Right renal pelvis (tissue), 4 donors: ENCODE measurements around the gene SPATA21. TPM values are rescaled to one million over a fixed set of nuclear protein-coding genes. Genes with fewer than 3 reads are reported as not detected.
"Not testable (repeated sequence)": the region's sequence is repeated elsewhere in the genome, so short reads cannot be mapped to it uniquely, and the experiment has no call there.

ENCODE experiments used
- DNase-seq, 4 donors: peaks; one replicate each; pipeline ENCODE4 v3.0.0-alpha.2; 2013; ENCODE audit warnings: low read depth in 4 of 4, low spot score in 3 of 4, missing footprints in 1 of 4
- polyA plus RNA-seq, 4 donors: library from polyadenylated mRNA; unstranded; fragments of 120-200 nt; gene quantifications; one replicate each; pipeline ENCODE4 v1.2.1, GENCODE V29; 2013; ENCODE audit not compliant: insufficient read length in 4 of 4

SPATA21 gene
- under 1 TPM in 1 of 4 donors, not detected in 3; 0.17 TPM for polyA plus RNA-seq

DNA sequence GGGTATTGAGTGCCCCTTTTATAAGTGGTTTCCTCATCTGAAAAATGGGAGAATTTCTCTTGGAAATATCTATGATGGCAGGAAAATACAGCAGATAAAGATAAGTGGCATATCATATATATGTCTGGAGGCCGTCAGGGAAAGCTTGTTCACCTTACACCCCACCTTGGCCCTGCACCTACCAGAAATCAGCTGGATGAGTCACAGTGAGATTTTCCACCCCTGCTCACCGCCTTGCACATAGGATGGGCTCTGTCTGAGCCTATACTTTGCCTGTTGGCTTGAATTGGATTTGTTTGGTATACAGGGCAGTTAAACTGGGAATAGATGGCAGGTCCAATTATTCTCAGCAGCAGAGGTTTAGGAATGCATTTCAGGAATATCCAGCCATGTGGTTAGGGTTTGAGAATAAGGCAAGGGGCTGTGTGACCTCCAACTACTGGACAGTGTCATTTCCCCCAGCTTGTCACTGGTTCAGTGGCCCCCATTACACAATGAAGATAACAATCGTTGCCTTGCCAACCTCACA lies at the start of gene SPATA21:
TSS of gene SPATA21 (minus strand) at position 479 of the 529 bp plus-strand sequence. CDS start 6,053 bp downstream, outside the sequence.
- DNase-seq: no peak

DNA sequence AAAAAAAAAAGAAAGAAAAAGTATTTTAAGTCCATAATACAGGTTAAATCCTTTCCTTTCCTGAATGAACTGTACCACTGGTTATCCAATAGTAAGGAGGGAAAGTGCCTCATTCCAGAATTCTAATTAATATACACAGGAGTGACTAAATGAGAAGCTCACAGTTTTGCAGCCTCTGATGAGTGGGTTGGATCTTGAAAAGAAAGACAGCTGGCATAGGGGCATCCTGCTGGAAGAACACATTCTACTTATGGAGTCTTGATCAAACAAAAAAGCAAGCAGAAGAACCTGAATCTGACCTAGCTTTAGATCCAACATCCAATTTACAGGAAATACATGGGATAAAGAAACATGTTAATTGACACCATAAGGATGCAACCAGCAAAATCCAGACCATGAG lies 49.8 kb upstream of the SPATA21 start:
- not testable (repeated sequence) for DNase-seq

DNA sequence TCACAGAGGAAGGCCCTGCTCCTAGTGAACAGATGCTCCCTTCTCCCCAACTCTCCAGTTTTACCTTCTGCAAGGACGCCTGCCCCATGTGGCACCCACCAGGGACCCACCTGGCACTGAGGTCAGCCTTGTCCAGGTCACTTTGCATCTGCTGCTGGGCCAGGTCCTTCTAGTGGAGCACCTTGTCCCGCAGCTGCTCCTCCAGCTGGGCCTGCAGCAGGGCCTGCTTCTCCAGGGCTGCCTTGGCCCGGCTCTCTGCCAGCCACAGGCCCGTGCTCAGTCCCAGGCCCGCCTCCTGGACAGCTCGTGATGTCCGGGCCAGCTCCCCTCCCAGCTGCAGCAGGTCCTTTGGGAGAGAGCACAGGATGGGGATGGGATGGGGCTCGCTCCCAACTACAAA lies 49.1 kb upstream of the SPATA21 start:
- DNase-seq: not testable (repeated sequence)

DNA sequence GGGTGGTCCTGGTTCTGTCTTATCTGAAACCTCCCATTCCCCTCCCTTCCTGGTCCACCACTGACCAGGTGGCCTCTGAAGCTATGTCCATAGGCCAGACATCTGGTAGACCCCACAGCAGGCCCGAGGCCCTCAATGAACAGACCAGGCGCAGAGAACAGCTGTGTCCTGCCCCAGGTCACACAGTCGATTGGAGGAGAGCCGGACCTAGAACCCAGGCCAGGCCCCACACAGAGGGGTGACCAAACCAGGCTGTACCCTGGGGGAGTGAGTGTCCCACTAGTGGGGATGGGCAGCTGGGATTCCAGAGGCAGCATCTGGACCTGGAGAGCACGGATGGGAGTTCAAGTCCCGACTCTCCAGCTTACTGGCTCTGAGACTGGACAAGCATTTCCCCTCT lies 47.7 kb upstream of the SPATA21 start:
- no peak for DNase-seq

- DNase-seq: no peak
Observed at GRCh38 chr1:16484501-16484835, 47.2 kb upstream of the SPATA21 start.

GRCh38 chr1:16483639-16484500 lies 46.6 kb upstream of the SPATA21 start:
- DNase-seq: not testable (repeated sequence)

DNA sequence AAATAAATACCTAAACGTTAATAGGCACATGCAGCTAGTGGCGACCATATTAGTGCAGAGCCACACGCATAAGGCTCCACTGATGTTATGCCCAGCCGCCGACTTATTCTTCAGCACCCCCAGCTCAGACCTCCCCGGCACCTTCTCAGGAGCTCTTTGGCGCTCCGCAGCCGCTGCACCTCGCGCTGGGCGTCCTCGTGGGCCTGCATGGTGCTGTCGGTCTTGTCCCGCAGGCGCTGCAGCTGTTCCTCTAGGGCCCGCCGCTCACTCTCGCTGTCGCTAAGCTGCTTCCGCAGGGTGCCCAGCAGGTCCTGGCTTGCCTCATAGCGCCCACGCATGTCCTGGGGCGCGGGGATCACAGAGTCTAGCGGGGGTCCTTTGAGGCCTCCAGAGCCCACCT lies 45.9 kb upstream of the SPATA21 start:
- DNase-seq: not testable (repeated sequence)

GRCh38 chr1:16478091-16478490 lies 40.9 kb upstream of the SPATA21 start:
- no peak for DNase-seq

DNA sequence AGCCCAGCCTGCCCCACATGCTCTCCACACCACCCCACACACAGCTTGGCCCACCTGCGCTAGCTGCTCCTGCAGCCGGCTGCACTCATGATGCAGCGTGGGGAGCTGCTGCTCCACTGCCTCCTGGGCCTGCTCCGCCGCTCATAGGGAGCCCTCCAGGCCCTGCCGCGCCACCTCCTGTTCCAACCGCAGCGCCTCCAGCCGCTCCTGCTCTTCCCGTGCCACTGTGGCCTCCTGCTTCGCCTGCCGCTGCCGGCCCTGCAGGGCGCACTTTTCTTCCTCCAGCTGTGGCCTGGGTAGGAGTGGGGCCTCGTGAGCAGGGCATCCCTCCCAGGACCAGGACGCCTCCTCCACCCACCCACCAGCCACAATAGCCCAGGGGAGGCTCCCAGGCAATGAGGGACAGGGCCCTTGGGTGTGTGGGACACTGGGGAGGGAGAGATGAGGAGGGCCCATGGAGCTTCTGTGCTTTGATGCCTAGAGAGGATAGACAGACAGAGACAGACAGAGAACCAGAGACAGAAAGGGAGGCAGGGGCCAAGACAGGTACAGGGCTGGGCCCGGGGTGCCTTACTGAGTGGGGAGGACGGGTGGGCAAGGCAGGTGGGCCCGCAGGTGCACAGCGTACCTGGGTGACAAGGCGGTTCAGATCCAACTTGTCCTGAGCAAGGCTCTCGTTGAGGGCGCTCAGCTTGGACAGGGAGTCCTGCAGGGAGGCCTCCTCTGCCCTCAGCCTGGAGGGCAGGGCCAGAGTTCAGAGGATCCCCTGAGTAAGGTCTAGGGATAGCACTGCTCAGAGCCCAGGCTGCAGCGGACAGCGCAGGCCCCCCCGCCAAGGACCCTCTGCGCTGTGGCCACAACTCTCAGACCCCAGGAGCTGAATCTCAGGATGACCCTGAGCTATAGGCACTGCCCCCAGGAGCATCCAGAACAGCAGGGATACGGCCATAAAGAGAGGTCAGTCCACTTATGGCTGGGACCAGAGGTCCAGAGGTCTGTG lies 38.8 kb upstream of the SPATA21 start:
- not testable (repeated sequence) for DNase-seq

GRCh38 chr1:16474891-16475290 lies 37.7 kb upstream of the SPATA21 start:
- not testable (repeated sequence) for DNase-seq

DNA sequence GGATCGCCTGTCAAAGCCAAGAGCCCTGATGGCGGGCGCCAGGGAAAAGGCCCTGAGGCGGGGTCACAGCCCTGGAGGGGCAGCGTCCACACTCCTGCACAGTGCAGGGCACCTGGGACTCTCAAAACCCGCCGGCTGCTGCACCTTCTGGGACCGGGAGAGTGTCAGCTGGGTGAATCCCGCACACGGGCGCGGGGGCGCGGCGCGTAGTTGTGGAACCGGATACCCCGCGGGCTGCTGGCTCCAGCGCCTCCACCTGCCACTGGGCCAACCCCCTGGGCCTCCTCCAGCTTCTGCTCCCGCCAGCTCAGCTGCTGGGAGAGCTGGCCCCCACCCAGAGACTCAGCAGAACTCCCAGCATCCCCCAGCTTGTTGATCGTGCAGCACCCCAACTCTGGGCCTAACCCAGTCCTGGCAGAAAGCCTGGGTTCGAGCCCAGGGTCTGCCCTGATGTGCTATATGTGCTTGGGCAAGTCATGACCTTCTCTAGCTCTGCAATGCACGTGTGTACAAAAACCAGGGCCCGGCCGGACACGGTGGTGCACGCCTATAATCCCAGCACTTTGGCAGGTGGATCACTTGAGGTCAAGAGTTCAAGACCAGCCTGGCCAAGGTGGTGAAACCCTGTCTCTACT lies 37.1 kb upstream of the SPATA21 start:
- DNase-seq: no peak

DNA sequence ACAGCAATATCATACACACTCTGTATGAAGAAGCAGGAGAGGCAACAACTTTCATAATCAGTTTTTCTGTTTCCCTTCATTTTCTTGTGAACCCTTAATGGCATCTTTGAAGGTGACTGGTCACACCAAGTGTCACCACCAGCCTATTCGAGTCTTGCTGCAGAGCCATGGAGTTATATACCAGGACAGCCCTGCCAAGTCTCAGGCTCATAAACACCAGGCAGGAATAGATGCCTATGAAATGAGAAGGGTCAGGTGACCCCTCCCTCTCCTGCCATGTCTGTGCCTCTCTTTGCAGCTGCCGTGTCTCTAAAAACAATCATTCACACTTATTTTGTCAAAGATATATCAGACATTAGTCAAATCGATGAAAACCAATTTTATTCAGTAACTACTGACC lies 31.3 kb upstream of the SPATA21 start:
- no peak for DNase-seq

- no peak for DNase-seq
Observed at GRCh38 chr1:16464917-16465625, 27.8 kb upstream of the SPATA21 start.

GRCh38 chr1:16462773-16463330 lies 25.6 kb upstream of the SPATA21 start:
- DNase-seq: no peak

GRCh38 chr1:16461681-16462080 lies 24.5 kb upstream of the SPATA21 start:
- DNase-seq: no peak

DNA sequence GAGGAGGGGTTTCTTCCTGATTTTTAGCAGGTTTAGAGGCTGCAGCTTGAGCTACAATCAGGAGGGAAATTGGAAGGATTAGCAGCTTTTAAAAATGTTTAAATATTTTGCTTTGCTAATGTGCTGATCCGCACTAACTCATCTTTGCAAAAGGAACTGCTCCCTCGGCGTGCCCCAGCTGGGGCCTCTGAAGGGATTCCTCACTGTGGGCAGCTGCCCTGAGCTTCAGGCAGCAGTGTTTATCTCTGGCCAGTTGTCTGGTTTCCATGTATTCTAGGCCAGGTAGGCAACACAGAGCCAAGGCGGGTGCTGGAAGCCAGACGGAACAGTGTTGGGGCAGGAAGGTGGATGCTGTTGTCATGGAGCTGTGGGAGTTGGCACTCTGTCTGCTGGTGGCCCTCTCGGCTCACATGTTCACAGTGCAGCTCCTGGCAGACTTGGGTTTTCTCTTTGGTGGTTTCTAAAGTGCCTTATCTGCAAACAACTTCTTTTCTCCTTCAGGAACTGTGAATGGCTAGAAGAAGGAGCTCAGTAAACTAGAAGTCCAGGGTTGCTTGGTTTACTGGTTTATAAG lies 22.2 kb upstream of the SPATA21 start:
- no peak for DNase-seq

DNA sequence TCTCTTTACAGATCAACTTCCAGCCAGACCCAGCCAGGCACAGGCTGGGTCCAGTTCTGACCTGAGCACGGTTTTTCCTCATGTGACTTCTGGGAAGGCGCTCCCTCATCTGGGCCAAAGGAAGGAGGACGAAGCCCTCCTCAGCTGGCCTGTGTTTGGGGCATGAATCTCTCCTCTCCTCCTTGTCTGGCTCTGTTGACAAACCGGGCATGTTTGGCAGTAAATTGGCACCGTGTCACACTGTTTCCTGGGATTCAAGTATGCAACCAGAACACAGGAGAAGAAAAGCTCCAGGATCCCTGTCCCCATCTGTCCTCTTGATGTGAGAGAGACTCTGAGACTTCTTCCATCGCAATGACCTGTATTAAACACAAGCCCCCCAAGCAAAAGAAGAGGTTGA lies 21.6 kb upstream of the SPATA21 start:
- DNase-seq: no peak

DNA sequence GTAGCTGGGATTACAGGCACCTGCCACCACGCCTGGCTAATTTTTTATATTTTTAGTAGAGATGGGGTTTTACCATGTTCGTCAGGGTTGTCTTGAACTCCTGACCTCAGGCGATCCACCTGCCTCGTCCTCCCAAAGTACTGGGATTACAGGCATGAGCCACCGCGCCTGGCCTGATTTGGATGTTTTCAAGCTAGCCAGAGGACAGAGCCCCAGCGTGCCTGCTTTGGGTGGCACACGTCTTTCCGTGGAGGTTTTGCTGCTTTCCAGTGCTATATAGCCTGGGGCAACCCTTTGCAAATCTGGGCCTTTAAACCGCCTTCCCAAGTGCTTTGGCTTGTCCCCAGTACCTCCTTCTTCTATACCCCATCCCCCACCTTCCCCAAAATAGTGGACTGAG lies 18.9 kb upstream of the SPATA21 start:
- DNase-seq: not testable (repeated sequence)

GRCh38 chr1:16454909-16455308 lies 17.7 kb upstream of the SPATA21 start:
- DNase-seq: not testable (repeated sequence)
